ENCODE results near the gene PLXDC2. TPM values are rescaled to one million over a fixed set of nuclear protein-coding genes. Genes with fewer than 3 reads are reported as not detected.

Gene PLXDC2
- total and polyA plus RNA-seq, 2 donors (not counting 1 experiment from before 2014, with no cell fraction given), result 0.07 TPM

DNA sequence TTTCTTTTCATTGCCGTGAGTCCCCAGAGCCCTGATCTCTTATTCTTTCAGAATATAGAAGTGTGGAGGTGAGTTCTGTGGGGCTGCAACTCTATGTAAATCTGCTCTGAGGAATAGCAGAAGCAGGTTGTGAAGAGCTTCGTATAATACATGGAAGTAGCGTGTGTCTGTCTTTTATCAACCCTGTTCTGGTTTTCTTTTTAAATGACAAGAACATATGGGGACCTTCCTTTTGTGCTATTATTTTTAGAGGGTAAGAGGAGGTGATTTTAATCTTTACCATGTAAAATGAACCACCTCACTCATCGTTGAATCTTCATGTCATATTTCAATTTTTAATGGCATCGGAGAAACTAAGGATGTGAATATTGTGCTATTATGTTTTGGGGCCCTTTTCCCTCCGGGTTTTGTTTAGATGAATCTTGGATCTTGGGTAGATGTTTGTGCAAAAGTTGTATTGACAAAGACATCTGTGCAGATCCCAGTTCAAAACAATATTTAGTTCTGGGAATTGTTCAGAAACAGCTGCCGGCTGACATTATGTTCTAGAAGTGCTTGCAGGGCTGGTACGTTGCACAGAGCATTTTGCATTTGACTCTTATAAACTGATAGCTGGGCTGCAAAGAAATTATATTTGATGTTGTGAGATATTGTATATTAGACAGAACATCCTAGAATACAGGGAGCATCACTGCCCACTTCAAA is 46.7 kb downstream of the PLXDC2 start:
- no peaks in the 10 kb centered on the region for H3K79me2 ChIP-seq (ENCODE audit: control insufficient read depth, insufficient read depth, low read length)
- no peaks in the 10 kb centered on the region for H3K9me3 ChIP-seq (ENCODE audit: control extremely low read depth in 1 of 3, control insufficient read depth in 2 of 3, insufficient read depth in 1 of 3, low read length in 2 of 3)
- no peak for ATAC-seq (ENCODE audit: low read depth)
- H3K4me3 Mint-ChIP-seq, result no peak overlapping the region
- no peaks in the 10 kb centered on the region for H3K27me3 Mint-ChIP-seq
- no peaks in the 10 kb centered on the region for H3K4me1 Mint-ChIP-seq
- DNase-seq, result no peak
- no peaks in the 10 kb centered on the region for H3K36me3 ChIP-seq (replicated peaks in 1 of 2; ENCODE audit: control extremely low read depth in 1 of 2, control insufficient read depth in 1 of 2, extremely low read depth in 1 of 2, insufficient read depth in 2 of 2, low read length in 1 of 2)
- 96% methylated on average over 3 of the region's 8 CpGs for WGBS (ENCODE audit: insufficient coverage)
- ChIA-PET POLR2A (no interaction called here), CTCF (no interaction called here)
- no peak overlapping the region for H3K9ac ChIP-seq (ENCODE audit: low read length)
- H3K27ac ChIP-seq (ENCODE audit: low read length in 2 of 2), result no peak overlapping the region
- intact Hi-C loops (cut with micrococcal nuclease), result no loop called here
- H3K4me1 ChIP-seq (ENCODE audit: control insufficient read depth in 2 of 2, insufficient read depth in 2 of 2, low read length in 2 of 2), result no peaks in the 10 kb centered on the region
- H3K4me2 ChIP-seq (replicated peaks; ENCODE audit: low read depth, low read length, poor library complexity, severe bottlenecking), result no peak overlapping the region
- no peak overlapping the region for H3K27ac Mint-ChIP-seq
- no peak overlapping the region for H2AFZ ChIP-seq (ENCODE audit: insufficient read depth, low read depth, low read length, poor library complexity, severe bottlenecking)
- no peak for TF ChIP-seq EZH2 (IDR thresholded peaks at IDR 0.05; ENCODE audit: borderline replicate concordance, insufficient read depth, low read depth, low read length, poor library complexity, severe bottlenecking)
- TF ChIP-seq, protein P1, sequence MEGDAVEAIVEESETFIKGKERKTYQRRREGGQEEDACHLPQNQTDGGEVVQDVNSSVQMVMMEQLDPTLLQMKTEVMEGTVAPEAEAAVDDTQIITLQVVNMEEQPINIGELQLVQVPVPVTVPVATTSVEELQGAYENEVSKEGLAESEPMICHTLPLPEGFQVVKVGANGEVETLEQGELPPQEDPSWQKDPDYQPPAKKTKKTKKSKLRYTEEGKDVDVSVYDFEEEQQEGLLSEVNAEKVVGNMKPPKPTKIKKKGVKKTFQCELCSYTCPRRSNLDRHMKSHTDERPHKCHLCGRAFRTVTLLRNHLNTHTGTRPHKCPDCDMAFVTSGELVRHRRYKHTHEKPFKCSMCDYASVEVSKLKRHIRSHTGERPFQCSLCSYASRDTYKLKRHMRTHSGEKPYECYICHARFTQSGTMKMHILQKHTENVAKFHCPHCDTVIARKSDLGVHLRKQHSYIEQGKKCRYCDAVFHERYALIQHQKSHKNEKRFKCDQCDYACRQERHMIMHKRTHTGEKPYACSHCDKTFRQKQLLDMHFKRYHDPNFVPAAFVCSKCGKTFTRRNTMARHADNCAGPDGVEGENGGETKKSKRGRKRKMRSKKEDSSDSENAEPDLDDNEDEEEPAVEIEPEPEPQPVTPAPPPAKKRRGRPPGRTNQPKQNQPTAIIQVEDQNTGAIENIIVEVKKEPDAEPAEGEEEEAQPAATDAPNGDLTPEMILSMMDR (IDR thresholded peaks at IDR 0.05), result no peak
- peaks cover 6% of the 10 kb centered on the region for H3K9me3 Mint-ChIP-seq (ENCODE audit: insufficient read depth)
- H3K4me3 ChIP-seq (ENCODE audit: control extremely low read depth in 1 of 5, extremely low read depth in 1 of 5, insufficient read depth in 1 of 5, low read depth in 2 of 5, low read length in 4 of 5), result no peak overlapping the region
- no peaks in the 10 kb centered on the region for H3K27me3 ChIP-seq (replicated peaks in 1 of 4; ENCODE audit: control extremely low read depth in 1 of 4, control insufficient read depth in 3 of 4, insufficient read depth in 4 of 4, low read length in 3 of 4)
- no peaks in the 10 kb centered on the region for H4K20me1 ChIP-seq (ENCODE audit: control insufficient read depth, insufficient read depth, low read length, poor library complexity, severe bottlenecking)

DNA sequence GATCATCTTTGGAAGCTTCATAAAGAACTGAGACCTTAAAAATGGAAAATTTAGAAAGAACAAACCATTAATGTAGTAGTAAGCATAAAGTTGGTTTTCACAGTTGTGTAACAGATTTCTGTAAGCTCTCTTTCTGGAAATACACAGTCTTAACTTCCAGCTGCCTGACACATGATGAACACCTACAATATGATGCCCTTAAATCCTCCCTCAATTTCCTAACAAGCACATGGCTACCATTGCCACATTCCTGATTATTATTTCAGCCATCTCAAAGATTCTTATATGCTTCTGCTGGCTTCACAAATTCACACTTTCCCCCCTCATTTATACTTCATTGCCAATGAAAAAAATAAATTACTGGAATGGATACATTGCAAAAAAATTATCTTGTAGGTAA is 49.4 kb downstream of the PLXDC2 start:
- Mint-ChIP-seq H3K9me3 (ENCODE audit: insufficient read depth) (peaks cover 4% of the 10 kb centered on the region), H3K4me3 (no peak overlapping the region), H3K27me3 (no peaks in the 10 kb centered on the region), H3K4me1 (no peaks in the 10 kb centered on the region), H3K27ac (no peak overlapping the region)
- no peaks in the 10 kb centered on the region for H3K36me3 ChIP-seq (replicated peaks in 1 of 2; ENCODE audit: control extremely low read depth in 1 of 2, control insufficient read depth in 1 of 2, extremely low read depth in 1 of 2, insufficient read depth in 2 of 2, low read length in 1 of 2)
- H3K79me2 ChIP-seq (ENCODE audit: control insufficient read depth, insufficient read depth, low read length), result no peaks in the 10 kb centered on the region
- intact Hi-C loops (cut with micrococcal nuclease), result no loop called here
- no peak overlapping the region for H2AFZ ChIP-seq (ENCODE audit: insufficient read depth, low read depth, low read length, poor library complexity, severe bottlenecking)
- no peak overlapping the region for H3K4me3 ChIP-seq (ENCODE audit: control extremely low read depth in 1 of 5, extremely low read depth in 1 of 5, insufficient read depth in 1 of 5, low read depth in 2 of 5, low read length in 4 of 5)
- H3K9me3 ChIP-seq (ENCODE audit: control extremely low read depth in 1 of 3, control insufficient read depth in 2 of 3, insufficient read depth in 1 of 3, low read length in 2 of 3), result no peaks in the 10 kb centered on the region
- H3K4me2 ChIP-seq (replicated peaks; ENCODE audit: low read depth, low read length, poor library complexity, severe bottlenecking), result no peak overlapping the region
- ChIA-PET CTCF (no interaction called here), POLR2A (no interaction called here)
- no peak overlapping the region for H3K9ac ChIP-seq (ENCODE audit: low read length)
- no peaks in the 10 kb centered on the region for H3K27me3 ChIP-seq (replicated peaks in 1 of 4; ENCODE audit: control extremely low read depth in 1 of 4, control insufficient read depth in 3 of 4, insufficient read depth in 4 of 4, low read length in 3 of 4)
- no peaks in the 10 kb centered on the region for H3K4me1 ChIP-seq (ENCODE audit: control insufficient read depth in 2 of 2, insufficient read depth in 2 of 2, low read length in 2 of 2)
- no peak overlapping the region for H3K27ac ChIP-seq (ENCODE audit: low read length in 2 of 2)
- TF ChIP-seq, protein P1 (IDR thresholded peaks at IDR 0.05), result no peak
- TF ChIP-seq EZH2 (IDR thresholded peaks at IDR 0.05; ENCODE audit: borderline replicate concordance, insufficient read depth, low read depth, low read length, poor library complexity, severe bottlenecking), result no peak
- H4K20me1 ChIP-seq (ENCODE audit: control insufficient read depth, insufficient read depth, low read length, poor library complexity, severe bottlenecking), result no peaks in the 10 kb centered on the region
- ATAC-seq (ENCODE audit: low read depth) (no peak), DNase-seq (no peak)

All from B cell (primary cell).